ENCODE measurements around the gene FGD6.

Gene FGD6

GRCh38 chr12:95116773-95117172, 100.5 kb downstream of the FGD6 start:
- Histone ChIP-seq H3K27ac (no peak overlapping the region), H3K4me3 (no peak overlapping the region)
- TF ChIP-seq CTCF (IDR thresholded peaks at IDR 0.05), result no peak
- no peak for DNase-seq (ENCODE audit: low spot score)

- TF ChIP-seq CTCF (IDR thresholded peaks at IDR 0.05), result no peak
- DNase-seq (ENCODE audit: low spot score), result no peak
- Histone ChIP-seq H3K27ac (no peak overlapping the region), H3K4me3 (no peak overlapping the region)
Observed at GRCh38 chr12:95116341-95116740, 100.9 kb downstream of the FGD6 start.

GRCh38 chr12:95115641-95116040, 101.6 kb downstream of the FGD6 start:
- H3K27ac ChIP-seq, result no peak overlapping the region
- no peak for TF ChIP-seq CTCF (IDR thresholded peaks at IDR 0.05)
- DNase-seq (ENCODE audit: low spot score), result no peak
- no peak overlapping the region for H3K4me3 ChIP-seq

GRCh38 chr12:95114766-95115405, 102.4 kb downstream of the FGD6 start:
- no peak for TF ChIP-seq CTCF (IDR thresholded peaks at IDR 0.05)
- no peak for DNase-seq (ENCODE audit: low spot score)
- H3K27ac ChIP-seq, result no peak overlapping the region
- H3K4me3 ChIP-seq, result no peak overlapping the region

GRCh38 chr12:95107362-95107761, 109.9 kb downstream of the FGD6 start:
- H3K4me3 ChIP-seq, result no peak overlapping the region
- TF ChIP-seq CTCF (IDR thresholded peaks at IDR 0.05), result no peak
- no peak for DNase-seq (ENCODE audit: low spot score)
- H3K27ac ChIP-seq, result no peak overlapping the region

GRCh38 chr12:95105540-95105939, 111.7 kb downstream of the FGD6 start:
- Histone ChIP-seq H3K4me3 (no peak overlapping the region), H3K27ac (no peak overlapping the region)
- no peak for TF ChIP-seq CTCF (IDR thresholded peaks at IDR 0.05)
- no peak for DNase-seq (ENCODE audit: low spot score)

GRCh38 chr12:95104919-95105452, 112.3 kb downstream of the FGD6 start:
- TF ChIP-seq CTCF (IDR thresholded peaks at IDR 0.05), result no peak
- no peak overlapping the region for H3K4me3 ChIP-seq
- no peak overlapping the region for H3K27ac ChIP-seq
- no peak for DNase-seq (ENCODE audit: low spot score)

Measured in coronary artery (tissue), 2 donors.